ENCODE measurements around the gene ZNF365. TPM values are rescaled to one million over a fixed set of nuclear protein-coding genes. Genes with fewer than 3 reads are reported as not detected.

Gene ZNF365
- total and polyA plus RNA-seq, 12 donors, result 0.11 to 2.3 (median 0.75) TPM; not detected in 2

DNA sequence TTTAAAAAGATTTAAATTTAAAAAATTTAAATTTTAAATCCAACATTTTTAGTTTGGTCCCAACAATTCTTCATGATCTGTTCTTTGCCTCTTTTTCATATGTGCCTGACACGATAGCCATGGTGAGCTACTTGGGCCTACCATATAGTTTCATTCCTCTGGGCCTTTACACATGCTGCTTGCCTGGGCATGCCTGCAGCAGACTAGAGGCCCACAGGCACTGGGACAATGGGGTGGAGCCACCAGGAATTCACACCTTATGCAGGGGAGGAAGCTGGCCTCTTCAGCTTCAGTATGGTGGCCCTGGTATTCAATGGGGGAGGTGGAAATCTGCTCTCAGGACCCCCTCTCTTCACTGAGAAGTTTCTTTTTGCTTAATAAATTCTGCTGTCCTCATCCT, 37.8 kb upstream of the ZNF365 start:
- DNase-seq, result no peak
- H3K27me3 ChIP-seq, result peaks cover 8% of the 10 kb centered on the region
- H3K4me3 ChIP-seq, result no peak overlapping the region
- intact Hi-C loops (cut with DNase I), result no loop called here
- TF ChIP-seq POLR2A (IDR thresholded peaks at IDR 0.05), result no peak
- TF ChIP-seq, protein P1, sequence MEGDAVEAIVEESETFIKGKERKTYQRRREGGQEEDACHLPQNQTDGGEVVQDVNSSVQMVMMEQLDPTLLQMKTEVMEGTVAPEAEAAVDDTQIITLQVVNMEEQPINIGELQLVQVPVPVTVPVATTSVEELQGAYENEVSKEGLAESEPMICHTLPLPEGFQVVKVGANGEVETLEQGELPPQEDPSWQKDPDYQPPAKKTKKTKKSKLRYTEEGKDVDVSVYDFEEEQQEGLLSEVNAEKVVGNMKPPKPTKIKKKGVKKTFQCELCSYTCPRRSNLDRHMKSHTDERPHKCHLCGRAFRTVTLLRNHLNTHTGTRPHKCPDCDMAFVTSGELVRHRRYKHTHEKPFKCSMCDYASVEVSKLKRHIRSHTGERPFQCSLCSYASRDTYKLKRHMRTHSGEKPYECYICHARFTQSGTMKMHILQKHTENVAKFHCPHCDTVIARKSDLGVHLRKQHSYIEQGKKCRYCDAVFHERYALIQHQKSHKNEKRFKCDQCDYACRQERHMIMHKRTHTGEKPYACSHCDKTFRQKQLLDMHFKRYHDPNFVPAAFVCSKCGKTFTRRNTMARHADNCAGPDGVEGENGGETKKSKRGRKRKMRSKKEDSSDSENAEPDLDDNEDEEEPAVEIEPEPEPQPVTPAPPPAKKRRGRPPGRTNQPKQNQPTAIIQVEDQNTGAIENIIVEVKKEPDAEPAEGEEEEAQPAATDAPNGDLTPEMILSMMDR (IDR thresholded peaks at IDR 0.05), result no peak
- 82 to 100% (median 92%) methylated on average over 1 of the region's 1 CpG for WGBS, 4 donors
- H3K27ac ChIP-seq, result no peak overlapping the region
- no peaks in the 10 kb centered on the region for H3K9me3 ChIP-seq (replicated peaks in 1 of 3)
- H3K4me1 ChIP-seq (replicated peaks in 1 of 2), result no peaks in the 10 kb centered on the region
- H3K36me3 ChIP-seq (replicated peaks in 1 of 2), result no peaks in the 10 kb centered on the region

DNA sequence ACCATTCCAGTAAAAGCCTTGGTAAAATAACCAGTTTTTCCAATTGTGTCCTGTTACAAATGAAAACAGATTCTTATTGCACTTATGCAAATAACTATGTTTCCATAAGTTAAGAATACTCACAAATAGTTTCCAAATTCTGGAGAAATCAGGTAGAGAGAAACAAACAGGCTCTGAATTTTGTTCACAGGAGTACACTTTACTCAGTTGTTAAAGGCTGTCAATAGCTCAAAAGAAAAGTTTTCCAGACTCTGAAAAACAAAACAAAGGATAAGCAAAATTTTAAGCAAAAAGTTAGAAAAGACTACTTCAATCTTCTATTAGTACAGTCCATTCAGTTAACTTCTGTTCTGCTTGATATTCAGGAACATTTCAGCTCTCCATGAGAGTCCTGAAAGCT, 32.8 kb upstream of the ZNF365 start:
- H3K4me1 ChIP-seq (replicated peaks in 1 of 2), result no peaks in the 10 kb centered on the region
- H3K27me3 ChIP-seq, result no peaks in the 10 kb centered on the region
- intact Hi-C loops (cut with DNase I), result no loop called here
- H3K36me3 ChIP-seq (replicated peaks in 1 of 2), result no peaks in the 10 kb centered on the region
- DNase-seq, result no peak
- no peak overlapping the region for H3K4me3 ChIP-seq
- no peak for TF ChIP-seq POLR2A (IDR thresholded peaks at IDR 0.05)
- TF ChIP-seq, protein P1 (IDR thresholded peaks at IDR 0.05), result no peak
- peaks cover 0 to 3% (median 0%) of the 10 kb centered on the region in 3 donors for H3K9me3 ChIP-seq (replicated peaks in 1 of 3)
- H3K27ac ChIP-seq, result no peak overlapping the region

DNA sequence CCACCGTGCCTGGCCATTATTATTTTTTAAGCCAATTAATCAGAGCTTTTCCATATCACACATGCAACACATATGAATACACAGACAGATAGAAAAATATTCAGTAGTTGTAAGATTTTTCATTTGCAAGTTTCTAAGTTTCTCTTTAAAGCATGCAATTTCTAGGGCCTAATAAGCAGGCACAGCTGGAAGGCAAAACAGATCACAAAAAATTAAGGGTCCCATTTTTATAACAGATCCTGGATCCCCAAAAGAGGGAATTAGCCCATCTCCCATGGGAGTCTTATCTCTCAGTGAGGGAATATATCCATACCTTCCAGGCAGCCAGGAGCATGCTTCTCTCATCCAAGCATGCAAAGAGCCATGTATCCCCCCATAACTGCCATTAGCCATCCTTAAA, 31.2 kb upstream of the ZNF365 start:
- Histone ChIP-seq H3K27ac (no peak overlapping the region), H3K36me3 (replicated peaks in 1 of 2) (no peaks in the 10 kb centered on the region), H3K4me3 (no peak overlapping the region), H3K9me3 (replicated peaks in 1 of 3) (peaks cover 0 to 3% (median 0%) of the 10 kb centered on the region in 3 donors), H3K27me3 (no peaks in the 10 kb centered on the region), H3K4me1 (replicated peaks in 1 of 2) (no peaks in the 10 kb centered on the region)
- no peak for DNase-seq
- no peak for TF ChIP-seq POLR2A (IDR thresholded peaks at IDR 0.05)
- TF ChIP-seq, protein P1 (IDR thresholded peaks at IDR 0.05), result no peak
- 76 to 94% (median 87%) methylated on average over 1 of the region's 1 CpG for WGBS, 4 donors
- intact Hi-C loops (cut with DNase I), result no loop called here

DNA sequence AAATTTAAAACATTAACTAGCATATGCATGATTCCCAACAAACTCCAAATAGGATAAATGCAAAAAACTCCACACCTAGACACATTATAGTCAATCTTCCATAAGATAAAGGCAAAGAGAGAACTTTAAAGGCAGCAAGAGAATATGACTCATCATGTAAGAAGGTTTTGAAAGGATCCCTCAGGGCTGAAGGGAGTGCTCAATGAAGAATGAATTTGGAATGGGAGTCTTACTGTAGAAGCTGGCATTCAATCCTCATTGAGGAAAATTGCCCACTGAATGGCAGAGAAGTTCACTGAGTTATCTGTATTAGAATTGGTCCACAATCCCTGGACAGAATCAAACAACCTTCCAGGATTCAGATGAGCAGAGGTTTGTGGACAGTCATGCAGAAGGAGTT, 26.1 kb upstream of the ZNF365 start:
- Histone ChIP-seq H3K36me3 (replicated peaks in 1 of 2) (no peaks in the 10 kb centered on the region), H3K27ac (no peak overlapping the region), H3K27me3 (no peaks in the 10 kb centered on the region), H3K9me3 (replicated peaks in 1 of 3) (no peaks in the 10 kb centered on the region), H3K4me3 (no peak overlapping the region), H3K4me1 (replicated peaks in 1 of 2) (no peaks in the 10 kb centered on the region)
- intact Hi-C loops (cut with DNase I), result no loop called here
- TF ChIP-seq, protein P1 (IDR thresholded peaks at IDR 0.05), result no peak
- no peak for TF ChIP-seq POLR2A (IDR thresholded peaks at IDR 0.05)
- DNase-seq, result no peak
